T-helper 1 cell treated with Interleukin-12 subunit alpha and Interleukin-12 subunit beta and Interleukin-4 antibody, amounts not matched to agents 30 μg/mL and 1 μg/mL, for 36 hours (primary cell): ENCODE measurements around the gene UBQLN4.
"Not testable (repeated sequence)": the region's sequence is repeated elsewhere in the genome, so short reads cannot be mapped to it uniquely, and the experiment has no call there.

Experiments used
- H3K27ac Mint-ChIP-seq: one replicate; pipeline ENCODE4 v1.8.0; 2021; ENCODE audit warnings: mild to moderate bottlenecking, mixed read lengths
- H3K27me3 Mint-ChIP-seq: one replicate; pipeline ENCODE4 v1.8.0; 2021; ENCODE audit warnings: low read depth, mixed read lengths
- H3K36me3 Mint-ChIP-seq: one replicate; pipeline ENCODE4 v1.8.0; 2021; ENCODE audit warnings: low read depth, mixed read lengths
- H3K4me1 Mint-ChIP-seq: one replicate; pipeline ENCODE4 v1.8.0; 2021; ENCODE audit warnings: low read depth, mixed read lengths
- H3K4me3 Mint-ChIP-seq: one replicate; pipeline ENCODE4 v1.8.0; 2021; ENCODE audit warnings: mild to moderate bottlenecking, moderate library complexity, mixed read lengths
- H3K9me3 Mint-ChIP-seq: one replicate; pipeline ENCODE4 v1.8.0; 2021; ENCODE audit warnings: mixed read lengths

UBQLN4 gene

GRCh38 chr1:156074661-156075060 is 21.1 kb upstream of the UBQLN4 start:
- Mint-ChIP-seq H3K36me3 (no peaks in the 10 kb centered on the region), H3K4me1 (no peaks in the 10 kb centered on the region), H3K27ac (no peak overlapping the region), H3K27me3 (peaks cover 36% of the 10 kb centered on the region), H3K9me3 (no peaks in the 10 kb centered on the region), H3K4me3 (no peak overlapping the region)

GRCh38 chr1:156073740-156074139 is 20.1 kb upstream of the UBQLN4 start:
- Mint-ChIP-seq H3K4me3 (no peak overlapping the region), H3K27ac (no peak overlapping the region), H3K27me3 (peaks cover 29% of the 10 kb centered on the region), H3K4me1 (no peaks in the 10 kb centered on the region), H3K36me3 (no peaks in the 10 kb centered on the region), H3K9me3 (no peaks in the 10 kb centered on the region)

- Mint-ChIP-seq H3K4me1 (no peaks in the 10 kb centered on the region), H3K27me3 (peaks cover 24% of the 10 kb centered on the region), H3K9me3 (no peaks in the 10 kb centered on the region), H3K27ac (no peak overlapping the region), H3K4me3 (no peak overlapping the region), H3K36me3 (no peaks in the 10 kb centered on the region)
Measured at GRCh38 chr1:156073110-156073687, 19.6 kb upstream of the UBQLN4 start.

GRCh38 chr1:156072251-156072650 is 18.7 kb upstream of the UBQLN4 start:
- Mint-ChIP-seq H3K9me3 (no peaks in the 10 kb centered on the region), H3K27ac (no peak overlapping the region), H3K36me3 (no peaks in the 10 kb centered on the region), H3K27me3 (peaks cover 18% of the 10 kb centered on the region), H3K4me1 (no peaks in the 10 kb centered on the region), H3K4me3 (no peak overlapping the region)

GRCh38 chr1:156071332-156071816 is 17.8 kb upstream of the UBQLN4 start:
- not testable (repeated sequence) for H3K4me3 Mint-ChIP-seq, H3K36me3 Mint-ChIP-seq, H3K4me1 Mint-ChIP-seq, H3K27ac Mint-ChIP-seq, H3K9me3 Mint-ChIP-seq
- peaks cover 20% of the 10 kb centered on the region for H3K27me3 Mint-ChIP-seq

GRCh38 chr1:156070548-156070947 is 16.9 kb upstream of the UBQLN4 start:
- peaks cover 17% of the 10 kb centered on the region for H3K27me3 Mint-ChIP-seq
- H3K4me3 Mint-ChIP-seq: no peak overlapping the region
- H3K9me3 Mint-ChIP-seq: no peaks in the 10 kb centered on the region
- peaks cover 6% of the 10 kb centered on the region for H3K4me1 Mint-ChIP-seq
- H3K27ac Mint-ChIP-seq: no peak overlapping the region
- no peaks in the 10 kb centered on the region for H3K36me3 Mint-ChIP-seq

- Mint-ChIP-seq H3K9me3 (no peaks in the 10 kb centered on the region), H3K27me3 (peaks cover 12% of the 10 kb centered on the region), H3K4me3 (no peak overlapping the region), H3K36me3 (no peaks in the 10 kb centered on the region), H3K27ac (no peak overlapping the region), H3K4me1 (peaks cover 13% of the 10 kb centered on the region)
Measured at GRCh38 chr1:156069490-156070455, 16.2 kb upstream of the UBQLN4 start.

GRCh38 chr1:156067262-156067661 is 13.7 kb upstream of the UBQLN4 start:
- H3K36me3 Mint-ChIP-seq: no peaks in the 10 kb centered on the region
- peaks cover 13% of the 10 kb centered on the region for H3K4me1 Mint-ChIP-seq
- H3K27ac Mint-ChIP-seq: no peak overlapping the region
- H3K27me3 Mint-ChIP-seq: peaks cover 12% of the 10 kb centered on the region
- no peaks in the 10 kb centered on the region for H3K9me3 Mint-ChIP-seq
- H3K4me3 Mint-ChIP-seq: no peak overlapping the region

GRCh38 chr1:156065871-156066270 is 12.3 kb upstream of the UBQLN4 start:
- Mint-ChIP-seq H3K27me3 (peaks cover 7% of the 10 kb centered on the region), H3K4me3 (no peak overlapping the region), H3K27ac (no peak overlapping the region), H3K36me3 (no peaks in the 10 kb centered on the region), H3K4me1 (peaks cover 13% of the 10 kb centered on the region), H3K9me3 (no peaks in the 10 kb centered on the region)

- H3K27ac Mint-ChIP-seq: no peak overlapping the region
- H3K4me3 Mint-ChIP-seq: no peak overlapping the region
- no peaks in the 10 kb centered on the region for H3K9me3 Mint-ChIP-seq
- peaks cover 6% of the 10 kb centered on the region for H3K27me3 Mint-ChIP-seq
- H3K4me1 Mint-ChIP-seq: peaks cover 13% of the 10 kb centered on the region
- no peaks in the 10 kb centered on the region for H3K36me3 Mint-ChIP-seq
Measured at GRCh38 chr1:156065212-156065611, 11.6 kb upstream of the UBQLN4 start.

GRCh38 chr1:156064615-156065014 is 11.0 kb upstream of the UBQLN4 start:
- Mint-ChIP-seq H3K27me3 (peaks cover 3% of the 10 kb centered on the region), H3K9me3 (no peaks in the 10 kb centered on the region), H3K27ac (no peak overlapping the region), H3K36me3 (no peaks in the 10 kb centered on the region), H3K4me3 (no peak overlapping the region), H3K4me1 (peaks cover 13% of the 10 kb centered on the region)

- Mint-ChIP-seq H3K4me1 (peaks cover 13% of the 10 kb centered on the region), H3K4me3 (no peak overlapping the region), H3K27me3 (peaks cover 3% of the 10 kb centered on the region), H3K36me3 (no peaks in the 10 kb centered on the region), H3K9me3 (no peaks in the 10 kb centered on the region), H3K27ac (no peak overlapping the region)
Measured at GRCh38 chr1:156063997-156064285, 10.3 kb upstream of the UBQLN4 start.

- Mint-ChIP-seq H3K9me3 (no peaks in the 10 kb centered on the region), H3K4me1 (peaks cover 13% of the 10 kb centered on the region), H3K36me3 (peaks cover 3% of the 10 kb centered on the region), H3K27ac (no peak overlapping the region), H3K27me3 (peaks cover 3% of the 10 kb centered on the region), H3K4me3 (no peak overlapping the region)
Measured at GRCh38 chr1:156062189-156062588, 8.6 kb upstream of the UBQLN4 start.

- Mint-ChIP-seq H3K27me3 (no peaks in the 10 kb centered on the region), H3K4me3 (no peak within 1 kb of the TSS), H3K27ac (no peak within 1 kb of the TSS), H3K4me1 (peaks cover 9% of the 10 kb centered on the region), H3K9me3 (no peaks in the 10 kb centered on the region), H3K36me3 (peaks cover 5% of the 10 kb centered on the region)
Measured at GRCh38 chr1:156060937-156061636, 7.5 kb upstream of the UBQLN4 start, which contains the start of gene RAB25. RAB25 (plus strand) TSS chr1:156061160; CDS start chr1:156061401, 241 bp downstream.
